ENCODE measurements around the gene PGM1. TPM values are rescaled to one million over a fixed set of nuclear protein-coding genes. Genes with fewer than 3 reads are reported as not detected.

Gene PGM1
- polyA plus RNA-seq, 3 donors: 8.2 to 39.8 (median 28.7) TPM

- Histone ChIP-seq H3K27ac (ENCODE audit: low read depth in 1 of 2, low read length in 2 of 2) (no peak overlapping the region), H3K79me2 (ENCODE audit: insufficient read depth, low read length) (no peaks in the 10 kb centered on the region), H3K36me3 (replicated peaks in 1 of 2; ENCODE audit: control insufficient read depth in 1 of 2, insufficient read depth in 2 of 2, low read length in 2 of 2) (no peaks in the 10 kb centered on the region), H3K9me3 (replicated peaks in 1 of 2; ENCODE audit: control insufficient read depth in 1 of 2, insufficient read depth in 1 of 2, low read length in 2 of 2) (no peaks in the 10 kb centered on the region), H3K27me3 (ENCODE audit: control insufficient read depth in 2 of 2, insufficient read depth in 2 of 2, low read length in 2 of 2) (no peaks in the 10 kb centered on the region), H3K9ac (ENCODE audit: insufficient read depth, low read length, poor library complexity, severe bottlenecking) (no peak overlapping the region), H3K4me3 (replicated peaks in 1 of 3; ENCODE audit: low read depth in 2 of 3, low read length in 3 of 3) (no peak overlapping the region), H3K4me1 (ENCODE audit: control insufficient read depth in 1 of 2, insufficient read depth in 2 of 2, low read length in 2 of 2) (no peaks in the 10 kb centered on the region), H3K4me2 (replicated peaks; ENCODE audit: extremely low read depth, low read length, poor library complexity, severe bottlenecking) (no peak overlapping the region), H4K20me1 (ENCODE audit: insufficient read depth, low read length) (no peaks in the 10 kb centered on the region), H2AFZ (ENCODE audit: insufficient read depth, low read depth, low read length, poor library complexity, severe bottlenecking) (no peak overlapping the region)
- no peaks in the 10 kb centered on the region for H3K36me3 Mint-ChIP-seq
- H3K27me3 Mint-ChIP-seq (ENCODE audit: low read depth in 3 of 3): peaks cover 4 to 13% (median 7%) of the 10 kb centered on the region in 3 donors
- H3K4me3 Mint-ChIP-seq: no peak overlapping the region
- WGBS (ENCODE audit: insufficient coverage): 64% methylated on average over 3 of the region's 3 CpGs
- TF ChIP-seq CTCF (IDR thresholded peaks at IDR 0.05): no peak
- H3K9me3 Mint-ChIP-seq: no peaks in the 10 kb centered on the region
- no peaks in the 10 kb centered on the region for H3K4me1 Mint-ChIP-seq
- intact Hi-C loops (cut with micrococcal nuclease): no loop called here
- H3K27ac Mint-ChIP-seq: no peak overlapping the region
- no peak for DNase-seq
Measured at GRCh38 chr1:63704443-63704842, 111.2 kb downstream of the PGM1 start.

GRCh38 chr1:63705078-63705477 is 111.9 kb downstream of the PGM1 start:
- no peaks in the 10 kb centered on the region for H3K36me3 Mint-ChIP-seq
- no peaks in the 10 kb centered on the region for H3K4me1 Mint-ChIP-seq
- H3K9me3 Mint-ChIP-seq: no peaks in the 10 kb centered on the region
- H3K4me3 Mint-ChIP-seq: no peak overlapping the region
- no peak overlapping the region for H2AFZ ChIP-seq (ENCODE audit: insufficient read depth, low read depth, low read length, poor library complexity, severe bottlenecking)
- H3K9ac ChIP-seq (ENCODE audit: insufficient read depth, low read length, poor library complexity, severe bottlenecking): no peak overlapping the region
- H3K4me2 ChIP-seq (replicated peaks; ENCODE audit: extremely low read depth, low read length, poor library complexity, severe bottlenecking): no peak overlapping the region
- peaks cover 4 to 14% (median 7%) of the 10 kb centered on the region in 3 donors for H3K27me3 Mint-ChIP-seq (ENCODE audit: low read depth in 3 of 3)
- no peak for TF ChIP-seq CTCF (IDR thresholded peaks at IDR 0.05)
- H3K27ac Mint-ChIP-seq: no peak overlapping the region
- H3K27ac ChIP-seq (ENCODE audit: low read depth in 1 of 2, low read length in 2 of 2): no peak overlapping the region
- no peaks in the 10 kb centered on the region for H4K20me1 ChIP-seq (ENCODE audit: insufficient read depth, low read length)
- no peaks in the 10 kb centered on the region for H3K9me3 ChIP-seq (replicated peaks in 1 of 2; ENCODE audit: control insufficient read depth in 1 of 2, insufficient read depth in 1 of 2, low read length in 2 of 2)
- H3K27me3 ChIP-seq (ENCODE audit: control insufficient read depth in 2 of 2, insufficient read depth in 2 of 2, low read length in 2 of 2): no peaks in the 10 kb centered on the region
- H3K4me1 ChIP-seq (ENCODE audit: control insufficient read depth in 1 of 2, insufficient read depth in 2 of 2, low read length in 2 of 2): no peaks in the 10 kb centered on the region
- DNase-seq: no peak
- intact Hi-C loops (cut with micrococcal nuclease): no loop called here
- H3K36me3 ChIP-seq (replicated peaks in 1 of 2; ENCODE audit: control insufficient read depth in 1 of 2, insufficient read depth in 2 of 2, low read length in 2 of 2): no peaks in the 10 kb centered on the region
- 34% methylated on average over 2 of the region's 6 CpGs for WGBS (ENCODE audit: insufficient coverage)
- H3K79me2 ChIP-seq (ENCODE audit: insufficient read depth, low read length): no peaks in the 10 kb centered on the region
- no peak overlapping the region for H3K4me3 ChIP-seq (replicated peaks in 1 of 3; ENCODE audit: low read depth in 2 of 3, low read length in 3 of 3)

Measured in CD14-positive monocyte (primary cell).